ENCODE results near the gene ITPR1. TPM values are rescaled to one million over a fixed set of nuclear protein-coding genes. Genes with fewer than 3 reads are reported as not detected.

Gene ITPR1
- total and polyA plus RNA-seq, 11 donors = 8.9 to 55.8 (median 19.9) TPM

GRCh38 chr3:4634894-4635293 lies 141.7 kb downstream of the ITPR1 start:
- intact Hi-C loops (cut with DNase I) = loop anchor here in 5 of 10 donors (5.0 to 10.0 kb wide), 2 partner anchors 140 to 143 kb away; partner anchors contain the start of gene ITPR1 (in 5 of the 5)
- no peak for DNase-seq

GRCh38 chr3:4637265-4637664 lies 144.1 kb downstream of the ITPR1 start:
- H3K9me3 ChIP-seq = no peaks in the 10 kb centered on the region
- H3K27me3 ChIP-seq = no peaks in the 10 kb centered on the region
- H3K36me3 ChIP-seq = peaks cover 0 to 37% (median 22%) of the 10 kb centered on the region in 9 donors
- ATAC-seq = no peak
- intact Hi-C loops (cut with DNase I) = loop anchor here in 4 of 10 donors (10.0 kb wide), 1 partner anchor 142 kb away; the partner anchor contains the start of gene ITPR1 (in 4 of the 4)
- 70 to 84% (median 77%) methylated on average over 2 of the region's 2 CpGs for WGBS, 4 donors
- no peak overlapping the region for H3K27ac ChIP-seq
- no peak for DNase-seq
- no peak overlapping the region for H3K4me3 ChIP-seq
- TF ChIP-seq, protein P1, sequence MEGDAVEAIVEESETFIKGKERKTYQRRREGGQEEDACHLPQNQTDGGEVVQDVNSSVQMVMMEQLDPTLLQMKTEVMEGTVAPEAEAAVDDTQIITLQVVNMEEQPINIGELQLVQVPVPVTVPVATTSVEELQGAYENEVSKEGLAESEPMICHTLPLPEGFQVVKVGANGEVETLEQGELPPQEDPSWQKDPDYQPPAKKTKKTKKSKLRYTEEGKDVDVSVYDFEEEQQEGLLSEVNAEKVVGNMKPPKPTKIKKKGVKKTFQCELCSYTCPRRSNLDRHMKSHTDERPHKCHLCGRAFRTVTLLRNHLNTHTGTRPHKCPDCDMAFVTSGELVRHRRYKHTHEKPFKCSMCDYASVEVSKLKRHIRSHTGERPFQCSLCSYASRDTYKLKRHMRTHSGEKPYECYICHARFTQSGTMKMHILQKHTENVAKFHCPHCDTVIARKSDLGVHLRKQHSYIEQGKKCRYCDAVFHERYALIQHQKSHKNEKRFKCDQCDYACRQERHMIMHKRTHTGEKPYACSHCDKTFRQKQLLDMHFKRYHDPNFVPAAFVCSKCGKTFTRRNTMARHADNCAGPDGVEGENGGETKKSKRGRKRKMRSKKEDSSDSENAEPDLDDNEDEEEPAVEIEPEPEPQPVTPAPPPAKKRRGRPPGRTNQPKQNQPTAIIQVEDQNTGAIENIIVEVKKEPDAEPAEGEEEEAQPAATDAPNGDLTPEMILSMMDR (IDR thresholded peaks at IDR 0.05) = no peak
- TF ChIP-seq POLR2A (IDR thresholded peaks at IDR 0.05) = no peak
- peaks cover 0 to 6% (median 0%) of the 10 kb centered on the region in 12 donors for H3K4me1 ChIP-seq

More at GRCh38 chr3:4634894-4635293, 141.7 kb downstream of the ITPR1 start:
- ATAC-seq = no peak
- TF ChIP-seq POLR2A (IDR thresholded peaks at IDR 0.05) = no peak
- TF ChIP-seq, protein P1 (IDR thresholded peaks at IDR 0.05) = no peak
- Histone ChIP-seq H3K9me3 (no peaks in the 10 kb centered on the region), H3K4me3 (no peak overlapping the region), H3K4me1 (peaks cover 0 to 6% (median 0%) of the 10 kb centered on the region in 12 donors), H3K36me3 (peaks cover 0 to 15% (median 5%) of the 10 kb centered on the region in 9 donors), H3K27ac (no peak overlapping the region), H3K27me3 (no peaks in the 10 kb centered on the region)
- 76 to 88% (median 84%) methylated on average over 6 of the region's 6 CpGs for WGBS, 4 donors

DNA sequence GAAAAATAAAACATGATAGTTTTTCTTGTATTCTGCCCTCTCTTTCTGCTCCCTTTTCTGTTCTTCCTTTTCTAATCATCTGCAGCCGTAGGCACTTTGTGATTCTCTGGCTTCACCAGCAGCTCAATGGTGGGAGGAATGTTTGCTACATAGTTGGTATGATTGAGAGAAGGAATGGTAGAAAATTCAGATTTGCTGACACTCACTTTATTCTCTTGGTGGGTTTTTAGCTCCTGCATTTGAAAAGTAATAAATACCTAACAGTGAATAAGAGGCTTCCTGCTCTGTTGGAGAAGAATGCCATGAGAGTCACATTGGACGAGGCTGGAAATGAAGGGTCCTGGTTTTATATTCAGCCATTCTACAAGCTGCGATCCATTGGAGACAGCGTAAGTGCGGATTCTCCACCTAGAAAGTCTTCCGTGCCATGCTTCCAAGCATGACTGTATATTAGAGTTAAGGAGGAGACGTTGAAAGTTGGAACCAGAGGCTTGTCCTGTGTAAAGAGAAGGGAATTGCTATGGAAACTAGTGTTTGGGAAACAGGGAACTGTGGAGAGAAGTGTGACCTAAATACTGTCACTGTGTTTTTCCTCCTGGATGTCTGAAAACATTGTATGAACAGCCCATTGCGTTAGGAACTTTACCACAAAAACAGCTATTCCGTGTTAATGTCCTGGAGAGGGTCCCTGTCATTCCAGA lies 148.9 kb downstream of the ITPR1 start:
- WGBS, 4 donors = 92 to 97% (median 94%) methylated on average over 9 of the region's 9 CpGs
- no peak for TF ChIP-seq POLR2A (IDR thresholded peaks at IDR 0.05)
- TF ChIP-seq, protein P1 (IDR thresholded peaks at IDR 0.05) = no peak
- H3K36me3 ChIP-seq = peaks cover 0 to 83% (median 62%) of the 10 kb centered on the region in 9 donors
- H3K27me3 ChIP-seq = no peaks in the 10 kb centered on the region
- DNase-seq (no peak), ATAC-seq (no peak)
- H3K4me1 ChIP-seq = no peaks in the 10 kb centered on the region
- no peaks in the 10 kb centered on the region for H3K9me3 ChIP-seq
- no peak overlapping the region for H3K27ac ChIP-seq
- intact Hi-C loops (cut with DNase I) = no loop called here
- no peak overlapping the region for H3K4me3 ChIP-seq

- ATAC-seq (no peak), DNase-seq (no peak)
- Histone ChIP-seq H3K27ac (no peak overlapping the region), H3K4me3 (no peak overlapping the region), H3K27me3 (no peaks in the 10 kb centered on the region), H3K4me1 (no peaks in the 10 kb centered on the region), H3K9me3 (no peaks in the 10 kb centered on the region), H3K36me3 (peaks cover 0 to 89% (median 68%) of the 10 kb centered on the region in 9 donors)
- 93 to 95% (median 94%) methylated on average over 8 of the region's 8 CpGs for WGBS, 4 donors
- TF ChIP-seq, protein P1 (IDR thresholded peaks at IDR 0.05) = no peak
- no peak for TF ChIP-seq POLR2A (IDR thresholded peaks at IDR 0.05)
- intact Hi-C loops (cut with DNase I) = no loop called here
Measured at GRCh38 chr3:4642611-4643010, 149.5 kb downstream of the ITPR1 start.

Data from heart left ventricle (tissue), 16 donors.